ENCODE data around the gene SNX20.

SNX20 gene

GRCh38 chr16:50651835-50652438 is 29.2 kb downstream of the SNX20 start:
- H3K9me3 ChIP-seq (ENCODE audit: low read length): peaks cover 4% of the 10 kb centered on the region
- H3K27me3 ChIP-seq (ENCODE audit: insufficient read depth, low read length): no peaks in the 10 kb centered on the region
- no peak overlapping the region for H3K4me3 ChIP-seq (ENCODE audit: low read length)
- H3K36me3 ChIP-seq (ENCODE audit: insufficient read depth, low read length): no peaks in the 10 kb centered on the region
- no peak overlapping the region for H2AFZ ChIP-seq (ENCODE audit: low read depth, low read length)
- no peaks in the 10 kb centered on the region for H3K4me1 ChIP-seq (ENCODE audit: insufficient read depth, low read length)

DNA sequence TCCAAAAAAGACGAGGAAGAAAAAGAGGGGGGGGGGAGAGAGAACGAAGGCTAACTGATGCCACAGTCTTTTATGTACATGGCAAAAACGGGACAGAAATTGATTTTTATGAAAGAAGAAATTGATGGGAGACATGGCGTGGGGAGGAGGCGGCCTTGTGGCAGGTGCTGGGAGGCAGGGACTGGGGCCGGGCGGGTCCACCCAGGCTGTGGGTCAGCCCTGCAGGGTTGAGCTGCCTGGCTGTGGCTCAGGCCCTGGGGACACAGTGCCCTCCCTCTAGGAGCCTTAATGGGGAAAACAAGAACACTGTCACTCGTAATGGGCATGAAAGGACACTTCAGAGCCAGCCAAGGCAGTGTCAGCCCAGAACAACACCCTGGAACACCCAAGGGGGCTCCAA is 34.8 kb downstream of the SNX20 start:
- Histone ChIP-seq H3K9me3 (ENCODE audit: low read length) (no peaks in the 10 kb centered on the region), H3K36me3 (ENCODE audit: insufficient read depth, low read length) (no peaks in the 10 kb centered on the region), H3K27me3 (ENCODE audit: insufficient read depth, low read length) (no peaks in the 10 kb centered on the region), H2AFZ (ENCODE audit: low read depth, low read length) (no peak overlapping the region), H3K4me1 (ENCODE audit: insufficient read depth, low read length) (peaks cover 17% of the 10 kb centered on the region), H3K4me3 (ENCODE audit: low read length) (no peak overlapping the region)

DNA sequence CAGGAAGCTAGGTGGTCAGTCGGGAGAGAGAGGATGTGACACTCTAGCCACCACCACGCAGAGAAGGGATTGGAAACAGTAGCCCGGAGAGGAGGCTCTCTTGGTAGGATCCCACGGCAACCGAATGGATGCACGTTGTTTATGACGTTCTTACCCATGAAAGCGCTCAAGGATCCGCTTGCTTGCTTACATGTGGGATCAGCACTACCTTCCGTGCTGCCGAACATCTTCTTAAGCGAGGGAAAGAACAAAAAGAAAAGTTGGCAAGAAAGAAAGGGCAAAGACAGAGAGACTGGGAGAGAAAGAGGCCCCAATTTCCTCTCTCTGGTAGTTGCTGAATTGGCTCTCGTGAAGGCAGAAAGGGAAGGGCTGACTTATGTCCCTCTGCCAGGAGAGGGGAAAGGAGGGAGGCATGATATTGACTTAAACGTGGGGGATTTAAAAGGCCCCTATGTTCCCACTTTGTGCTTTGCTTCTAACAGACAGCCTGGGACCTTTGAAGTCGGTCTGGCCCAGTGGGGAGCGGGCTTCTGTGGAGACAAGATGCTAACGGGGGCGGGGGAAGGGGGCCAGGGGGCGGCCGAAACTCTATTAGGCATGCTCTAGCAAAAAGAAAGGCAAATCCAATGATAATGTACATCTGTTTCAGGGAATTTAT is 35.4 kb downstream of the SNX20 start:
- H3K9me3 ChIP-seq (ENCODE audit: low read length): no peaks in the 10 kb centered on the region
- H3K4me1 ChIP-seq (ENCODE audit: insufficient read depth, low read length): peaks cover 17% of the 10 kb centered on the region
- no peaks in the 10 kb centered on the region for H3K36me3 ChIP-seq (ENCODE audit: insufficient read depth, low read length)
- no peaks in the 10 kb centered on the region for H3K27me3 ChIP-seq (ENCODE audit: insufficient read depth, low read length)
- H2AFZ ChIP-seq (ENCODE audit: low read depth, low read length): peak overlapping the region; percentile 41
- peak overlapping the region; percentile 16 for H3K4me3 ChIP-seq (ENCODE audit: low read length)

- Histone ChIP-seq H3K27me3 (ENCODE audit: insufficient read depth, low read length) (no peaks in the 10 kb centered on the region), H3K4me1 (ENCODE audit: insufficient read depth, low read length) (peaks cover 17% of the 10 kb centered on the region), H3K4me3 (ENCODE audit: low read length) (no peak overlapping the region), H2AFZ (ENCODE audit: low read depth, low read length) (no peak overlapping the region), H3K36me3 (ENCODE audit: insufficient read depth, low read length) (no peaks in the 10 kb centered on the region), H3K9me3 (ENCODE audit: low read length) (no peaks in the 10 kb centered on the region)
Measured at GRCh38 chr16:50644729-50645128, 36.4 kb downstream of the SNX20 start.

DNA sequence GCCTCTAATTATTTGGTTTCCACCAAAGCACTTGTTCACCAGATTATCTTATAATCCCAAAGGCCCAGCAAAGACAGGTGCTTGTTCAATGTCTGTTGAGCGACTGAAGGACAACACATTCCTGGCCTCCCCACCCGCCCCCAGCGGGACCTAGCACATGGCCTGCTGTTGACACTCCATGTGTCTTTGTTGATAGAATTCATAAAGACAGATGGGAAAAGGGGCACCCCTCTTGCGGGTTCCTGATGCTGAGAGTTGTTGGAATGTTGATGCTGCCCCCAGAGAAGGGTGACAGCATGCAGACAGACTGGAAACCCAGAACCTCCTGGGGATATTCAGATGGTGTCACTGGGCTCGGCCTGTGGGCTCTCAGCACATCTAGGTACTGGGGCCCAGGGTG is 36.9 kb downstream of the SNX20 start:
- Histone ChIP-seq H3K36me3 (ENCODE audit: insufficient read depth, low read length) (no peaks in the 10 kb centered on the region), H3K4me3 (ENCODE audit: low read length) (no peak overlapping the region), H2AFZ (ENCODE audit: low read depth, low read length) (no peak overlapping the region), H3K9me3 (ENCODE audit: low read length) (no peaks in the 10 kb centered on the region), H3K4me1 (ENCODE audit: insufficient read depth, low read length) (peaks cover 17% of the 10 kb centered on the region), H3K27me3 (ENCODE audit: insufficient read depth, low read length) (no peaks in the 10 kb centered on the region)

GRCh38 chr16:50643192-50643591 is 37.9 kb downstream of the SNX20 start:
- H3K36me3 ChIP-seq (ENCODE audit: insufficient read depth, low read length): no peaks in the 10 kb centered on the region
- H3K4me3 ChIP-seq (ENCODE audit: low read length): no peak overlapping the region
- H3K9me3 ChIP-seq (ENCODE audit: low read length): no peaks in the 10 kb centered on the region
- H3K4me1 ChIP-seq (ENCODE audit: insufficient read depth, low read length): peaks cover 17% of the 10 kb centered on the region
- no peak overlapping the region for H2AFZ ChIP-seq (ENCODE audit: low read depth, low read length)
- H3K27me3 ChIP-seq (ENCODE audit: insufficient read depth, low read length): no peaks in the 10 kb centered on the region

- H3K4me3 ChIP-seq (ENCODE audit: low read length): no peak overlapping the region
- no peaks in the 10 kb centered on the region for H3K36me3 ChIP-seq (ENCODE audit: insufficient read depth, low read length)
- no peak overlapping the region for H2AFZ ChIP-seq (ENCODE audit: low read depth, low read length)
- peaks cover 17% of the 10 kb centered on the region for H3K4me1 ChIP-seq (ENCODE audit: insufficient read depth, low read length)
- no peaks in the 10 kb centered on the region for H3K27me3 ChIP-seq (ENCODE audit: insufficient read depth, low read length)
- H3K9me3 ChIP-seq (ENCODE audit: low read length): no peaks in the 10 kb centered on the region
Measured at GRCh38 chr16:50642349-50642748, 38.8 kb downstream of the SNX20 start.

DNA sequence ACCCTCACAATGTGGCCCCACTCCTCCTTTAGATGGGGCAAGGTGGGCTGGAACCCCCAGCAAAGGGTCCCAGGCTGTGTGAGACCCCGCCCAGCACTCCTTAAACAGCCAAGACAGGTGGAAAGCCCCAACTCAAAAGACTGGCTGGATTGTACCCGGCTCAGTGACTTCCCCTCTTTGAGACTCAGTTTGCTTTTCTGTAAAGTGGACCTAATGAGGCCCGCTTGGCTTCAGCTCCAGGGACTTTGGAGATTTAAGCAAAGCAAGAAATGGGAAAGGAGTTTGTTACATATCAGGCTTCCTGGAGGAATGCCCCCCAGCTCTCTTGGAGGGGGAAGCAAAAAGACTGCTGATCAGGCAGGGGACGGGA is 39.3 kb downstream of the SNX20 start:
- no peak overlapping the region for H2AFZ ChIP-seq (ENCODE audit: low read depth, low read length)
- H3K36me3 ChIP-seq (ENCODE audit: insufficient read depth, low read length): no peaks in the 10 kb centered on the region
- H3K4me3 ChIP-seq (ENCODE audit: low read length): no peak overlapping the region
- H3K4me1 ChIP-seq (ENCODE audit: insufficient read depth, low read length): peaks cover 17% of the 10 kb centered on the region
- no peaks in the 10 kb centered on the region for H3K27me3 ChIP-seq (ENCODE audit: insufficient read depth, low read length)
- no peaks in the 10 kb centered on the region for H3K9me3 ChIP-seq (ENCODE audit: low read length)

DNA sequence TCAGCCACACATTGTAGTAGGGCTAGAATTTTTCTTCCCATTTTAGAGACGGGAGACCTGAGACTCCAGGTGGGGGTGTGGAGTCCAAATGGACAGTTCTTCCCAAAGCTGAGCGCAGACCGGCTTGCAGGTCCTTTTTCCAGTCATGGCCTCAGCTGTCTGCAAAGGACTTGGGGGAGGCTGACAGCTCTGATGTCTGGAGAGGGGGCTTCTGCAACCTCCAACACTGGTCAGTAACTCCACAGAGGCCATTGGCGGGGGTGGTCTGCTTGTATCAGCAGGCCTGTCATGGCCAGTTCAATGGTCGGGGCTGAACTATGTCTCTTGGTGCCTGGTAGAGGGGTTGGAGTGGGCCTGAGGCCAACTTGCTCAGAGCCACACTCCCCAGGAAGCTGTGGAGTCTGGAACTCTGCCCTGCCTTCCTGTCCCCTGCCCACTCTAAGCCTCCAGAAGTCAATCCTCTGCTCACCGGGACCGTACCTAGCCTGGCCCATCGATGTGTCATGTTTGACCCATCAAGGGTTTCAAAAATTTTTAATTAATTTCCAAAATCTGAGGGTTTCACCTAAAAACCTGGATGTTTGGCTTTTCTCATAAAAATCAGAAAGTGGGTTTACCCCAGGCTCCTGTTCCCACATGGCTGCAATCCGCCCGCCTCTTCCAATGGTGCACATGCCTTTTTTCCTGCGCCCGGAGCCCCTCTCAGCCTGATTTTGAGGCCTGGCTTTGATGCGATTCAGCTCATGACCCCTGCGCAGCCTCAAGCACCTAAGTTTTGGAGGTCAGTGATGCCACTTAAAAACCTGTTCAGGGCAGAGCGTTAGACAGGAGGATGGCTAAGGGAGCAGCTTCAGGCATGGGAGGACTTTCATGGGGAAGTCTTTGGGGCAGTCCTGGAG is 39.9 kb downstream of the SNX20 start:
- H3K9me3 ChIP-seq (ENCODE audit: low read length): no peaks in the 10 kb centered on the region
- no peaks in the 10 kb centered on the region for H3K36me3 ChIP-seq (ENCODE audit: insufficient read depth, low read length)
- no peak overlapping the region for H3K4me3 ChIP-seq (ENCODE audit: low read length)
- H3K27me3 ChIP-seq (ENCODE audit: insufficient read depth, low read length): no peaks in the 10 kb centered on the region
- H2AFZ ChIP-seq (ENCODE audit: low read depth, low read length): no peak overlapping the region
- peaks cover 11% of the 10 kb centered on the region for H3K4me1 ChIP-seq (ENCODE audit: insufficient read depth, low read length)

GRCh38 chr16:50640391-50640790 is 40.7 kb downstream of the SNX20 start:
- no peaks in the 10 kb centered on the region for H3K36me3 ChIP-seq (ENCODE audit: insufficient read depth, low read length)
- H3K4me3 ChIP-seq (ENCODE audit: low read length): no peak overlapping the region
- H2AFZ ChIP-seq (ENCODE audit: low read depth, low read length): no peak overlapping the region
- H3K27me3 ChIP-seq (ENCODE audit: insufficient read depth, low read length): no peaks in the 10 kb centered on the region
- H3K4me1 ChIP-seq (ENCODE audit: insufficient read depth, low read length): peaks cover 3% of the 10 kb centered on the region
- no peaks in the 10 kb centered on the region for H3K9me3 ChIP-seq (ENCODE audit: low read length)

DNA sequence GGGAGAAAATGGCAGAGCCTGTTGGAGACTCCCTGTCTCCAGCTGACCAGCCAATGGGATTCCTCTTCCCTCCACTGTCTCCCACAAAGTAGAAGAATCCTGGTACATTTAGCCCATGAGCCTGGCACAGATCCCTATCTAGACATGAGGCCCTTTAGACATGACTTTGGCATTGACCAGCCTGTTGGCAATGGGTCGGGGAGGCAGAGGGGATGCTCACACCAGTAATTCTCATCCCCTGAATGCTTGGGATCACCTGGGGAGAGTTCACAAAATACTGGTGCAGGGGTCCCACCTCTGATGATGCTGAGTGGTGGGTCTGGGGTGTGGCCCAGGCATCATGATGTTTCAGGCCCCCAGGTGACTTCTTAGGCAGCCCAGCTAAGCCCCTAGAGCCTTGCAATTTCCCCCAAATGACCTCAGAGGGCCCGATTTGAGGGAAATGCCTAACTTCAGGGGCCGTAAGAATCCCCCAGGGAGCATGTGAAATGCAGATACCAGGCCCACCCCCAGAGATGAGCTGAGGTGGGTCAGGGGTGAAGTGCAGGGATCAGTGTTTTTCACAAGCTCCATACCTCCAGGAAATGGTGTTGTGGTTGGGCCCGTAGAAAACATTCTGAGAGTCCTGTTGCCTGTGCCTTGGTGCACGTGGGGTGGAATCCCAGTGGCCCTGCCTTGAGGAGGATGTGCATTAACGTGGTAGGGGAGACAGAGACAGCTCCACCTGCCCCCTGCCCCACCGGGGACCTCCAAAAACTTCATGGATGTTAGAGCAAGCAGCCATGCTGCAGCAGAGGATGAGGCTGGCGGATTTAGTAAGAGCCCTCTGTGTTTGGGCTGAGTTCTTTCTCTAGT is 42.1 kb downstream of the SNX20 start:
- no peaks in the 10 kb centered on the region for H3K27me3 ChIP-seq (ENCODE audit: insufficient read depth, low read length)
- H3K4me1 ChIP-seq (ENCODE audit: insufficient read depth, low read length): no peaks in the 10 kb centered on the region
- H3K9me3 ChIP-seq (ENCODE audit: low read length): no peaks in the 10 kb centered on the region
- H2AFZ ChIP-seq (ENCODE audit: low read depth, low read length): no peak overlapping the region
- H3K4me3 ChIP-seq (ENCODE audit: low read length): no peak overlapping the region
- no peaks in the 10 kb centered on the region for H3K36me3 ChIP-seq (ENCODE audit: insufficient read depth, low read length)

- H3K36me3 ChIP-seq (ENCODE audit: insufficient read depth, low read length): peaks cover 3% of the 10 kb centered on the region
- H3K4me3 ChIP-seq (ENCODE audit: low read length): no peak overlapping the region
- H3K9me3 ChIP-seq (ENCODE audit: low read length): no peaks in the 10 kb centered on the region
- H3K27me3 ChIP-seq (ENCODE audit: insufficient read depth, low read length): no peaks in the 10 kb centered on the region
- H2AFZ ChIP-seq (ENCODE audit: low read depth, low read length): no peak overlapping the region
- H3K4me1 ChIP-seq (ENCODE audit: insufficient read depth, low read length): no peaks in the 10 kb centered on the region
Measured at GRCh38 chr16:50637716-50638602, 43.2 kb downstream of the SNX20 start.

Data from neuron (in vitro differentiated cells).